GM21423 (cell line): ENCODE data around the gene ENG.
"Not testable (repeated sequence)": the region's sequence is repeated elsewhere in the genome, so short reads cannot be mapped to it uniquely, and the experiment has no call there.

Experiments used
- ATAC-seq: cut with Tn5 transposase; IDR thresholded peaks from one replicate; pipeline ENCODE4 v1.9.1; 2021; ENCODE audit warnings: mild to moderate bottlenecking, moderate library complexity; ENCODE audit not compliant: unreplicated experiment

The ENG gene

GRCh38 chr9:127796225-127796813 lies 58.1 kb downstream of the ENG start:
- ATAC-seq = no peak

- no peak for ATAC-seq
Measured at GRCh38 chr9:127794001-127794791, 60.3 kb downstream of the ENG start.

GRCh38 chr9:127793093-127793708 lies 61.3 kb downstream of the ENG start:
- ATAC-seq = no peak

GRCh38 chr9:127792417-127793031 lies 61.9 kb downstream of the ENG start:
- no peak for ATAC-seq

GRCh38 chr9:127791085-127791484 lies 63.4 kb downstream of the ENG start:
- ATAC-seq = no peak

- no peak for ATAC-seq
Measured at GRCh38 chr9:127790094-127790855, 64.2 kb downstream of the ENG start.

GRCh38 chr9:127789179-127789578 lies 65.3 kb downstream of the ENG start:
- ATAC-seq = no peak

GRCh38 chr9:127788337-127789011 lies 66.0 kb downstream of the ENG start:
- no peak for ATAC-seq

- no peak for ATAC-seq
Measured at GRCh38 chr9:127786773-127787104, 67.7 kb downstream of the ENG start.

- ATAC-seq = peak; percentile 50
Measured at GRCh38 chr9:127785933-127786772, 68.3 kb downstream of the ENG start, which contains the start of gene CDK9. Gene CDK9, plus strand, starts transcription at chr9:127786034. Its CDS starts 115 bp downstream, at chr9:127786149.

- ATAC-seq = peak; percentile 43
Measured at GRCh38 chr9:127785023-127785932, 69.2 kb downstream of the ENG start.

- no peak for ATAC-seq
Measured at GRCh38 chr9:127783111-127784008, 71.1 kb downstream of the ENG start.

GRCh38 chr9:127781806-127782205 lies 72.7 kb downstream of the ENG start:
- no peak for ATAC-seq

- ATAC-seq = not testable (repeated sequence)
Measured at GRCh38 chr9:127780909-127781308, 73.5 kb downstream of the ENG start.

- ATAC-seq = no peak
Measured at GRCh38 chr9:127780126-127780885, 74.2 kb downstream of the ENG start.

GRCh38 chr9:127779136-127779981 lies 75.1 kb downstream of the ENG start:
- peak; percentile 40 for ATAC-seq
